Rectal smooth muscle tissue (tissue), 1 donor: ENCODE results near the gene MYO9B.

Experiments
- H3K27ac ChIP-seq: one replicate; pipeline ENCODE4 v1.7.0; 2013; ENCODE audit warnings: low read depth, low read length, inconsistent platforms
- H3K27me3 ChIP-seq: one replicate; pipeline ENCODE4 v1.7.0; 2013; ENCODE audit warnings: low read length; ENCODE audit not compliant: control insufficient read depth, insufficient read depth
- H3K36me3 ChIP-seq: one replicate; pipeline ENCODE4 v1.7.0; 2013; ENCODE audit warnings: low read length; ENCODE audit not compliant: control insufficient read depth, insufficient read depth
- H3K4me1 ChIP-seq: one replicate; pipeline ENCODE4 v1.7.0; 2013; ENCODE audit warnings: low read length; ENCODE audit not compliant: control insufficient read depth, insufficient read depth
- H3K4me3 ChIP-seq: one replicate; pipeline ENCODE4 v1.7.0; 2013; ENCODE audit warnings: low read length
- H3K9ac ChIP-seq: one replicate; pipeline ENCODE4 v1.7.0; 2013; ENCODE audit warnings: low read length

MYO9B gene

DNA sequence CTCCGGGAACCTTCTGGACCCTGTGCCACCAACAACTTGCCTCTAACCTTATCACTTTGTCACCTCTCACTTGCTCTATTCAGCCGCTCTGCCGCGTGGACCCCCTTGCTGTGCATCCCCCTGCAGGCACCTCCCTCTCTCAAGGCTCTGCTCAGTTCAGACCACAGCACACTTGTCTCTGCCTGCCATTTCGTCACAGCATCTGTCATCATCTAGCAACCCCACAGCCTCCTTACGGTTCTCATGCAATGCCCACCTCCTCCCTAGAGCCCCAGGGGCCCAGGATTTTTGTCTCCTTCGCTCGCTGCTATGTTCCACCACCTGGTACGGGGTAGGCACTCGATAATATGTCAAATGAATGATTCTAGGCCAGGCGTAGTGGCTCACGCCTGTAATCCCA, 5.2 kb upstream of the MYO9B start:
- H3K9ac ChIP-seq, result no peak overlapping the region
- H3K4me3 ChIP-seq, result no peak overlapping the region
- H3K4me1 ChIP-seq, result peaks cover 6% of the 10 kb centered on the region
- no peaks in the 10 kb centered on the region for H3K27me3 ChIP-seq
- no peak overlapping the region for H3K27ac ChIP-seq
- peaks cover 2% of the 10 kb centered on the region for H3K36me3 ChIP-seq

DNA sequence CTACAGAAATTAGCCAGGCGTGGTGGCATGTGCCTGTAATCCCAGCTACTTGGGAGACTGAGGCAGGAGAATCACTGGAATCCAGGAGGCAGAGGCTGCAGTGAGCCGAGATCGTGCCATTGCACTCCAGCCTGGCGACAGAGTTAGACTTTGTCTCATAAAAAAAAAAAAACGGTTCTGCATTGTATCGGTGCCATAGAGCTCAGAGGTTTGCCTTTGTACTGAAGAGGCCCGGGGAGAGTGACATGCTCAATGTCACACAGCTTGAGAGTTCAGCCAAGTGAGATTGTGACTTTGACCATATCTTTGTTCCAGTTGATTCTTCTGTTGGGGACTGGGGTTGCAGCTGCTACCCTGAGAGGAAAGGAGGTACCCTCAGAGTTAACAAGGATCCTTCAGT, 4.7 kb upstream of the MYO9B start:
- peaks cover 2% of the 10 kb centered on the region for H3K36me3 ChIP-seq
- H3K9ac ChIP-seq, result no peak overlapping the region
- H3K4me3 ChIP-seq, result no peak overlapping the region
- H3K27ac ChIP-seq, result no peak overlapping the region
- peaks cover 6% of the 10 kb centered on the region for H3K4me1 ChIP-seq
- no peaks in the 10 kb centered on the region for H3K27me3 ChIP-seq

DNA sequence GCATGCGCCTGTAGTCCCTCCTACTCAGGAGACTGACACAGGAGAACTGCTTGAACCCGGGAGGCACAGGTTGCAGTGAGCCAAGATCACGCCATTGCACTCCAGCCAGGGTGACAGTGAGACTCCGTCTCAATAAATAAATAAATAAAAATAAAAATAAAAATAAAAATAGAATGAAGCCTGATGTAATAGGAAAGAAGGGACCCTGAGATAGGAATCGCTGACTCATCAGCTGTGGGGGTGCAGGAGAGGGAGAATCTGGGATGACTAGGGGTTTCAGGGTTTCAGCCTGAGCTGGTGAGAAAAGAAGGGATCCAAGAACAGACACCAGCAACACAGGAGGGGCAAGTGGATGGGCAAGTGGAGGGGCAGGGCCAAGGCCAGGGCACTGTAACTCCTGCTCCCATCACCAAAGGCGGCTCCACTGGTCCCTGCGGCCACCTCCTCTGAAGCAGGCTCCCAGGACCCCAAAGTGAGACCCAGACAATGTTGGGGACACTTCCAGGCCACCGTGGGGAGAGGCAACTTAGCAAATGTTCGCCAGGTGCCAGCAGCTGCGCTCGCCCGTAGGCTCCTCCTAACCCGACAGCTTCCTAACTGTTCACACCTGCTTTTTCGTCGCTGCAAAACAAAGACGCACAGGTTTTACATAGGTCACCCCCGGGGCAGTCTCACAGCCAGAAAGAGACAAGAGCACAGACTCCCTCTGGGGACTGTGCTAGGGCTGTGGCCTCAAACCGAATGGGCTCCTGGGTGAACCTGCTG, 1.5 kb upstream of the MYO9B start:
- H3K27me3 ChIP-seq, result no peaks in the 10 kb centered on the region
- peaks cover 12% of the 10 kb centered on the region for H3K4me1 ChIP-seq
- H3K4me3 ChIP-seq, result peak overlapping the region; percentile 93
- peaks cover 2% of the 10 kb centered on the region for H3K36me3 ChIP-seq
- H3K27ac ChIP-seq, result no peak overlapping the region
- H3K9ac ChIP-seq, result peak overlapping the region; percentile 70

DNA sequence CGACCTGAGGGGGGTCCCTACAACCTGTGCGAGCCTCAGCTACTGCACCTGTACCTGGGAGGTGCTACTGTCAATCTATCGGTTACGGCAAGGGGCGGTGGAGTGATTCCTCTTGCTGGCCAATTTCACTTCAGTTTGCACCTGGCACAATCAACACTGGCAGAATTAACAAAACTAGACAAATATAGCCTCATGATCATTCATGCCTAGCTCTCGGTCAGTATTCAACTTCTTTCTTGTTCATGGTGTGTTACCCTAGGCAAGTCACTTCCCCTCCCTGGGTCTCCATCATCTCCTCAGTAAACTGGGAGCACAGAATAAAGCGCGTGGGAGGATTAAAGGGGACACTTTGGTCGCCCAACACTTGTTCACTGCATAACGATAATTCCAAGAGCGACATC, 943 bp upstream of the MYO9B start:
- Histone ChIP-seq H3K4me3 (peak overlapping the region; percentile 93), H3K36me3 (peaks cover 2% of the 10 kb centered on the region), H3K27ac (peak overlapping the region; percentile 80), H3K4me1 (peaks cover 17% of the 10 kb centered on the region), H3K9ac (peak overlapping the region; percentile 70), H3K27me3 (no peaks in the 10 kb centered on the region)

DNA sequence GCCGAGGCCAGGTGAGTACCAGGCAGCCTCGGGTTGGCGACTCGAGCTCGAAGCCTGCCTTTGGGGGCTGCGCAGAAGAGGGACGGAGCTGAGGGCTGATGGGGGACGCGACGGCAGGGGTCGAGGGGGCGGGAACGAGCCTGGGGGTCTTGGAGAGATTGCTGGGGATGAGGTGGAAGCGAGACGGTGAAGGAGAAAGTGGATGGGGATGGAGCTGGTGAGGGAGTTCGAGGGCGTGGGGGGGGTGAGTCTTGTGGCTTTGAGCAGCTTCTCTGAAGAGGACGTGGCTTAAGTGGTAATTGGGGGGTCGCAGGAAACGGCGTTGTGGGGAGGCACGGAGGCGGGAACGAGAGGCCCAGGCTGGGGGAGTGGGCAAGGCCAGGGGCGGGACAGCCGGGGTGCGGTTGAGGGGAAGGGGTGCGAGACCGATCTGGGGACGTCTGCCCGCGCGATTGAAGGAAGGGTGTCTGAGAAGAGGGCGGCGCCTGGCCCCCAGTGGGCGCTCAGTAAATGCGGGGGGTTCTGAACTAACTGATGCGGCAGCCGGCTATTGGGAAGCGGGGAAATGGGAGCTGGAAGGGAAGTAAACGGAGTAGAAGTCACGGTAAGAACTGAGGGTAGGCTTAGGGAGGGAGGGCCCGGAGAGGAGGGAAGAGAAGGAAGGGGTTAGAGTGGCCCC, 426 bp downstream of the MYO9B start:
- Histone ChIP-seq H3K27ac (peak overlapping the region; percentile 85), H3K9ac (peak overlapping the region; percentile 74), H3K27me3 (no peaks in the 10 kb centered on the region), H3K36me3 (peaks cover 2% of the 10 kb centered on the region), H3K4me1 (peaks cover 22% of the 10 kb centered on the region), H3K4me3 (peak overlapping the region; percentile 85)

DNA sequence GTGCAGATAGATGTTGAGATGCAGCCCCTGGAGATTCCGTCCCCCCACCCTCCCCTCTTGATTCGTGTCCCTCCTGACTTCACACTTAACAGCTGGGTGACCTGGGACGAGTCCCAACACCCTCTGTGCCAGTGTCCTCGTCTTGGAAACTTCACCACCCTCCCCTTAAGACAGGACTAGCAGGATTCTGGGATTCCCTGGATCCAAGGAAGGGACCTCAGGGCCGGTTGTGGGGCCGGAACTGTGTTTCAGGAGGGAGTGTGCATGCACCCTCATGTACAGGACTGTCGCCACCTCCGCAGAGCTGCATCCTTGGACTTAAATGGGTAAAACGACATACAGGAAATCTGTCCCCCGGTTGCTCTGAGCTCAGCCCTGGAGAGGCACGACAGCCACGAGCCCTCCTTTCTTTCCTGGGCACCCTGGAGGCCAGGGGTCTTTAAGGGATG, 990 bp downstream of the MYO9B start:
- Histone ChIP-seq H3K4me3 (peak overlapping the region; percentile 85), H3K27me3 (no peaks in the 10 kb centered on the region), H3K36me3 (peaks cover 2% of the 10 kb centered on the region), H3K9ac (peak overlapping the region; percentile 19), H3K27ac (peak overlapping the region; percentile 85), H3K4me1 (peaks cover 22% of the 10 kb centered on the region)

DNA sequence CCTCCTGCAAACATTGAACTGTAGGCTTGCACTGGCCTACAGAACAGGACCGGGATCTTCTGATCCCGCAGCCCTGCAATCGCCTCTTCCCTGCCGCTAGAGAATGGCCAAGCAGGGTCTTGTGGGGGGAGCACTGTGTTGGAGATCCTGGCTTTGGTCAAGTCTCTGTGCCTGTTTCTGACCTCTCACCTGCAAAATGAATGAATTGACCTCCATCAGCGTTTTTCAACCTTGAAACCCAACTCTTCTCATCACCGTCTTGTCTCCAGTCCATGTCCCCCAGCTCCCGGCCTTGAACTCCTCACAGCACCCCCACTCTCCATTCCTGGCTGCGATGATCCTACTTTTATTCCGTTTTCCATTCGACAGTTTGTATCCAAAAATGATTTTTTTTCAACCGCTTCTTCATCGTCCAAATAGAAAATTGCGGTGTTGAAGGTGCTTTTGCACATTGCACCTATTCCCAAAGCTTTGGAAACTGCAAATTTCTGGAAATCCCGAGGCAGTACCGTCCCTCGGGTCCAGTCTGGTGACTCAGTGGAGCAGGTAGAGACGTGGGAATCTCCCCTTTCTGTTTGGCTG, 2.0 kb downstream of the MYO9B start:
- H3K9ac ChIP-seq, result no peak overlapping the region
- no peak overlapping the region for H3K27ac ChIP-seq
- H3K27me3 ChIP-seq, result no peaks in the 10 kb centered on the region
- H3K4me1 ChIP-seq, result peaks cover 28% of the 10 kb centered on the region
- no peak overlapping the region for H3K4me3 ChIP-seq
- H3K36me3 ChIP-seq, result no peaks in the 10 kb centered on the region

DNA sequence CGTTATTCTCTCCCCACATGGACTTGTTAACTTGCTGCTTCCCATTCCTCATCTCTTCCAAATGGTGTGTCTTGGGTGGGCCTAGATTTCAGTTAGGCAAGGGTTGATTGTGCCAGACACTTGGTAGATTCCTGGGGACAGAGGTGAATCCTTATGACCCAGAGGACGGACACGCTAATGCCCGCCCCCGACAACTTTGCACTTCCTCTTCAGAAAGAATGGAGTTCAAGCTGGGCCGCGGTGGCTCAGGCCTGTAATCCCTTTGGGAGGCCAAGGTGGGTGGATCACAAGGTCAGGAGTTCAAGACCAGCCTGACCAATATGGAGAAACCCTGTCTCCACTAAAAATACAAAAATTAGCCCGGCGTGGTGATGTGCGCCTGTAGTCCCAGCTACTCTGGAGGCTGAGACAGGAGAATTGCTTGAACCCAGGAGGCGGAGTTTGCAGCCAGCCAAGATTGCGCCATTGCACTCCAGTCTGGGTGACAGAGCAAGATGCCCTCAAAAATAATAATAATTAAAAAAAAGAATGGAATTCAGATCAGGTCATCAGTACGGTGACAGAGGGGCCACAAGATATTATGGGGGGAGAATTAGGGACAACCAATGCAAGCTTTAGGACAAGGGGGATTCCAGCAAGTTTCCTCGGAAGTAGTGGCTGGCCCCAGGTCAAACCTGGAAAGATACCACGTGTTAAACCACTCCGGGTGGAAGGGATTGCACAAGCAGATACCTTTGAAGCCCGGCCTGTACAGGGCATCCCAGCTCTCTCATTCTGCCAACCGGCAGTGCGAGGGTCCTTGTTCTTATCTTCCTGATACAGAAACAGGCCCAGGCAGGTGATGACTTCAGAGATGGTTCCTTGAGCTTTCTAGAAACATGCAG, 2.7 kb downstream of the MYO9B start:
- Histone ChIP-seq H3K27ac (no peak overlapping the region), H3K4me3 (no peak overlapping the region), H3K27me3 (no peaks in the 10 kb centered on the region), H3K4me1 (peaks cover 30% of the 10 kb centered on the region), H3K36me3 (no peaks in the 10 kb centered on the region), H3K9ac (no peak overlapping the region)

DNA sequence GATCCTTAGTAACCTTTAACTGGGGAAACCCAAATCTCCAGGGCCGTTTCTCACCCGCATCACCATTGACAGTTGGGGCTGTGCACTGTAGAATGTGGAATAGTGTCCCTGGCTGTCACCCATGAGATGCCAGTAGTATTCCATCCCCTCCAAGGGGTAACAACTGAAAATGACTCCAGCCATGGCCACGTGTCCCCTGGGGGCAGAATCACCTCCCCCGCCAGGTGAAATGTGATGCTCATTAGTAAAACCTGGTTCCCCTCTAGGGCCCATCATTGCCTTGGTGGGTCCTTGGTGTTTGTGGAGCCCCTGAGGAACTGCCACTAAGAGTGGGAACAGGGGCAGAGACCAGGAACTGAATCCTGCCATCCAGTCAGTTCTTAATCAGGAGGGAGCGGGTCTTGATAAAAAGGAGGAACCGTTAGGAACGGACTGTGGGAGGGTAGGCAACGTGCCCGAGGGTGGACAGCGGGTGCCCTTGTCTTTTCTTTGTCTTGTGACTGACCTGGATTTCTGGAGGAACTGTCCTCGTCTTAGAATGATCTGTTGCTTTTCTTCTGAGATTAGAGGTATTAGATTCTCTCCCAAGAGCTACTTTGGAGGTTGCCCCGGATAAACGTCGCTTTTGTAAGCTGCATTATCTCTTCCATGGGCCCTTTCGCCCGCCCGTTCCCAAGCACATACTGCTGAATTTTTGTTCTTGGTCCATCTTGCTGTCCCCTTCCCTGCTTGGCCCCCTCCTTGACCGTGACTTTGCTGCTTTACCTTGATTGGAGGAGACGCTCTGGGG, 3.5 kb downstream of the MYO9B start:
- Histone ChIP-seq H3K27me3 (no peaks in the 10 kb centered on the region), H3K4me3 (peak overlapping the region; percentile 40), H3K9ac (peak overlapping the region; percentile 32), H3K36me3 (no peaks in the 10 kb centered on the region), H3K27ac (peak overlapping the region; percentile 88), H3K4me1 (peaks cover 30% of the 10 kb centered on the region)

DNA sequence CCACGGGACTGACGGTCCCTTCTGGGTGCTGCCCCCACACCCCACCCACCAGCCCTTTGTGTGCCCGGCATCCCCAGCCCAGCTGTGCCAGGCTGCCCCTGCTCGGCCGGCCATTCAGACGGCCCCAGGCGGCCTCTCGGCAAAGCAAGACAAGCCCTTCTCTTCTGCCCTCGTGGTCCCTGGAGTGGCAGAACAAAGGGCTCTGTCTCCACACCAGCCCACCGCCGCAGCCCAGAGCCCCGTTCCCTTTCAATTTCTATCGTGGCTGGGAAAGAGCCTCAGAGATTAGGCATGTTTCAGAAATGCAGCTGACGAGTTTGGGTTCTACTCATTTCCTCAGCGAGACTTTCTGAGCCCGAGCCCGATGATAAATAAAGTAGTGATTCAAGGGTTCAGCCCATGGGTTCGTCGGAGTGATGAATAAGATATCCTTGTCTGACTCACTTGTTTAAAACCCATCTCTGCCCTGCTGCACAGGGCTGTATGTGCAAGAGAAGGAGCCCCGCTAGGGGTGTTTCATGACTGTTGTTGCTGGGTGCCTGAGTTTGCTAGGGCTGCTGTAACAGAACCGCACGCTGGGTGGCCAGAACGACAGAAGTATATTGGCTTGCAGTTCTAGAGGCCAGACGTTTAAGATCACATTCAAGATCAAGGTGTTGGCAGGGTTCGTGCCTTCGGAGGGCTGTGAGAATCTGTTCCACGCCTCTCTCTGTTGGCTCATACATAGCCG, 4.3 kb downstream of the MYO9B start:
- Histone ChIP-seq H3K27me3 (no peaks in the 10 kb centered on the region), H3K4me1 (peaks cover 25% of the 10 kb centered on the region), H3K36me3 (no peaks in the 10 kb centered on the region), H3K4me3 (peak overlapping the region; percentile 40), H3K27ac (peak overlapping the region; percentile 88), H3K9ac (peak overlapping the region; percentile 32)

DNA sequence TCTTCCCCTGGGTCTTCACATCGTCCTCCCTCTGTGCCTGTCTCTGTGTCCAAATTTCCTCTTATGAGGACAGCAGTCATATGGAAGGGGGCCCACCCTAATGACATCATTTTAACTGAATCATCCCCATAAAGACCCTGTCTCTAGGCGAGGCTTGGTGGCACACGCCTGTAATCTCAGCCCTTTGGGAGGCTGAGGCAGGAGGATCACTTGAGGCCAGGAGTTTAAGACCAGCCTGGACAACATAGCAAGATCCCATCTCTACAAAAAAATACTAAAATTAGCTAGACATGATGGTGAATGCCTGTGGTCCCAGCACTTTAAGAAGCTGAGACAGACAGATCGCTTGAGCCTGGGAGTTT, 4.8 kb downstream of the MYO9B start:
- peak overlapping the region; percentile 88 for H3K27ac ChIP-seq
- peaks cover 25% of the 10 kb centered on the region for H3K4me1 ChIP-seq
- no peaks in the 10 kb centered on the region for H3K36me3 ChIP-seq
- no peak overlapping the region for H3K9ac ChIP-seq
- peak overlapping the region; percentile 34 for H3K4me3 ChIP-seq
- H3K27me3 ChIP-seq, result no peaks in the 10 kb centered on the region
